ENCODE measurements around the gene ADCY1. TPM values are rescaled to one million over a fixed set of nuclear protein-coding genes. Genes with fewer than 3 reads are reported as not detected.

The ADCY1 gene
- total RNA-seq, 2 experiments from 2014 or later: 0.03 TPM; not detected in 1

DNA sequence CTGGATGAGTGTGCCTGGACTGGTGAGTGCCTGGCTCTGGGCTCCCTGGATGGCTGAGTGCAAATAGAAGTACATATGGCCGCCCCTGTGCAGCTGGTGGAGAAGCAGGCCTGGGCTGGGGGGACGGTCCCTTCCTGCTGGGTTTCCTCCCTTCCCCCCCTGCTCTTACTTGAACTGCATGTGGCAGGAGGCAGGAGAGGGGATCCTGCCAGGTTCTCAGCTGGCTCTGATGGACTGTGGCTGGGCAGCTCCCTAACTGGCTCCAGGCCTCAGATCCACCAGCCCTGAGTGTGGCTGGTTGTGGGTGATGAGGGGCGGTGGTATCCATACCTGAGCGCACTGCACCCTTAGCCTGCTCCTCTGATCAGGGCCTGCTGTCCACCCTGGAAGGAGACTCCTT lies 26.9 kb downstream of the ADCY1 start:
- Histone ChIP-seq H3K27ac (ENCODE audit: low read depth in 1 of 2, low read length in 2 of 2) (no peak overlapping the region), H3K27me3 (ENCODE audit: control insufficient read depth in 1 of 2, insufficient read depth in 2 of 2, low read length in 2 of 2) (no peaks in the 10 kb centered on the region), H3K4me1 (ENCODE audit: insufficient read depth, low read length) (no peaks in the 10 kb centered on the region), H3K36me3 (ENCODE audit: insufficient read depth, low read length) (no peaks in the 10 kb centered on the region), H3K9me3 (ENCODE audit: control insufficient read depth in 1 of 2, insufficient read depth in 1 of 2, low read length in 2 of 2) (no peaks in the 10 kb centered on the region), H3K4me3 (ENCODE audit: low read length) (no peak overlapping the region)
- no peak for DNase-seq
- CTCF ChIA-PET: no interaction called here
- H3K4me1 Mint-ChIP-seq (ENCODE audit: low read depth): no peaks in the 10 kb centered on the region
- H3K9me3 Mint-ChIP-seq: no peaks in the 10 kb centered on the region
- H3K36me3 Mint-ChIP-seq (ENCODE audit: low read depth): no peaks in the 10 kb centered on the region
- TF ChIP-seq, protein P1, sequence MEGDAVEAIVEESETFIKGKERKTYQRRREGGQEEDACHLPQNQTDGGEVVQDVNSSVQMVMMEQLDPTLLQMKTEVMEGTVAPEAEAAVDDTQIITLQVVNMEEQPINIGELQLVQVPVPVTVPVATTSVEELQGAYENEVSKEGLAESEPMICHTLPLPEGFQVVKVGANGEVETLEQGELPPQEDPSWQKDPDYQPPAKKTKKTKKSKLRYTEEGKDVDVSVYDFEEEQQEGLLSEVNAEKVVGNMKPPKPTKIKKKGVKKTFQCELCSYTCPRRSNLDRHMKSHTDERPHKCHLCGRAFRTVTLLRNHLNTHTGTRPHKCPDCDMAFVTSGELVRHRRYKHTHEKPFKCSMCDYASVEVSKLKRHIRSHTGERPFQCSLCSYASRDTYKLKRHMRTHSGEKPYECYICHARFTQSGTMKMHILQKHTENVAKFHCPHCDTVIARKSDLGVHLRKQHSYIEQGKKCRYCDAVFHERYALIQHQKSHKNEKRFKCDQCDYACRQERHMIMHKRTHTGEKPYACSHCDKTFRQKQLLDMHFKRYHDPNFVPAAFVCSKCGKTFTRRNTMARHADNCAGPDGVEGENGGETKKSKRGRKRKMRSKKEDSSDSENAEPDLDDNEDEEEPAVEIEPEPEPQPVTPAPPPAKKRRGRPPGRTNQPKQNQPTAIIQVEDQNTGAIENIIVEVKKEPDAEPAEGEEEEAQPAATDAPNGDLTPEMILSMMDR (IDR thresholded peaks at IDR 0.05): no peak
- H3K27me3 Mint-ChIP-seq: no peaks in the 10 kb centered on the region
- POLR2A ChIA-PET: no interaction called here
- H3K27ac Mint-ChIP-seq: no peak overlapping the region
- no peak for ATAC-seq (ENCODE audit: poor library complexity)
- no peak overlapping the region for H3K4me3 Mint-ChIP-seq
- intact Hi-C loops (cut with DNase I, micrococcal nuclease): no loop called here

- DNase-seq (no peak), ATAC-seq (ENCODE audit: poor library complexity) (no peak)
- H3K36me3 Mint-ChIP-seq (ENCODE audit: low read depth): no peaks in the 10 kb centered on the region
Measured at GRCh38 chr7:45601816-45602540, 27.8 kb downstream of the ADCY1 start.

DNA sequence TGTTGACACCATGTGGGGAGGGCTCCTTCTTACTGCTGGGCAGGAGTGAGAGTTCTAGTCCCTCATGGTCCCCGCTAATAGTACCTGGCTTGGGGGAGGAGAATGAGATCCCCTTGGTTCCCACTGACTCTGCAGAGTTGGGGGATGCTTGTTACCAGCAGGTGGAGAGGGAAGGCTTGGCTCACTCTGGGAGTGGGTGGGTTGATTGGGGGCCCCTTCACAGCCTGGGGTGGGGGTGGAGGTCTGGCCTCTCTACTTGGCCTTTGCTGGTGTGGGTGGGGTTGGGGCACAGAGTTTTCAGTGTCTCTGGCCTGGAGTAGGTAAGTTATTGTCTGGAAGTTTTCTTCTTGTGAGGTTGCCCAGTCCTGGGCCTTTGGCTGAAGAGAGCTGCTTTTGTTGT lies 31.9 kb downstream of the ADCY1 start:
- ChIA-PET CTCF (no interaction called here), POLR2A (no interaction called here)
- no peaks in the 10 kb centered on the region for H3K9me3 Mint-ChIP-seq

More at GRCh38 chr7:45601816-45602540, 27.8 kb downstream of the ADCY1 start:
- no peaks in the 10 kb centered on the region for H3K9me3 ChIP-seq (ENCODE audit: control insufficient read depth in 1 of 2, insufficient read depth in 1 of 2, low read length in 2 of 2)
- Mint-ChIP-seq H3K27ac (no peak overlapping the region), H3K9me3 (no peaks in the 10 kb centered on the region), H3K4me3 (no peak overlapping the region), H3K27me3 (peaks cover 6% of the 10 kb centered on the region), H3K4me1 (ENCODE audit: low read depth) (no peaks in the 10 kb centered on the region)
- H3K36me3 ChIP-seq (ENCODE audit: insufficient read depth, low read length): no peaks in the 10 kb centered on the region
- H3K4me3 ChIP-seq (ENCODE audit: low read length): no peak overlapping the region
- intact Hi-C loops (cut with DNase I, micrococcal nuclease): no loop called here
- CTCF ChIA-PET: no interaction called here
- TF ChIP-seq, protein P1 (IDR thresholded peaks at IDR 0.05): no peak
- POLR2A ChIA-PET: no interaction called here
- H3K27ac ChIP-seq (ENCODE audit: low read depth in 1 of 2, low read length in 2 of 2): no peak overlapping the region
- no peaks in the 10 kb centered on the region for H3K4me1 ChIP-seq (ENCODE audit: insufficient read depth, low read length)
- peaks cover 0 to 2% of the 10 kb centered on the region in 2 experiments for H3K27me3 ChIP-seq (ENCODE audit: control insufficient read depth in 1 of 2, insufficient read depth in 2 of 2, low read length in 2 of 2)

More for the DNA sequence above, 31.9 kb downstream of the ADCY1 start:
- no peak overlapping the region for H3K4me3 Mint-ChIP-seq
- H3K27me3 ChIP-seq (ENCODE audit: control insufficient read depth in 1 of 2, insufficient read depth in 2 of 2, low read length in 2 of 2): peaks cover 0 to 4% of the 10 kb centered on the region in 2 experiments
- peaks cover 0 to 24% of the 10 kb centered on the region in 2 experiments for H3K9me3 ChIP-seq (ENCODE audit: control insufficient read depth in 1 of 2, insufficient read depth in 1 of 2, low read length in 2 of 2)
- no peak overlapping the region for H3K27ac Mint-ChIP-seq
- no peaks in the 10 kb centered on the region for H3K36me3 ChIP-seq (ENCODE audit: insufficient read depth, low read length)
- H3K4me3 ChIP-seq (ENCODE audit: low read length): no peak overlapping the region
- H3K27ac ChIP-seq (ENCODE audit: low read depth in 1 of 2, low read length in 2 of 2): no peak overlapping the region
- intact Hi-C loops (cut with DNase I, micrococcal nuclease): no loop called here
- peaks cover 16% of the 10 kb centered on the region for H3K27me3 Mint-ChIP-seq
- TF ChIP-seq, protein P1 (IDR thresholded peaks at IDR 0.05): no peak
- H3K4me1 ChIP-seq (ENCODE audit: insufficient read depth, low read length): no peaks in the 10 kb centered on the region
- H3K4me1 Mint-ChIP-seq (ENCODE audit: low read depth): no peaks in the 10 kb centered on the region
- H3K36me3 Mint-ChIP-seq (ENCODE audit: low read depth): no peaks in the 10 kb centered on the region
- no peak for ATAC-seq (ENCODE audit: poor library complexity)
- no peak for DNase-seq

All from CD4-positive, alpha-beta T cell (primary cell).